ENCODE measurements around the gene LINGO3. TPM values are rescaled to one million over a fixed set of nuclear protein-coding genes. Genes with fewer than 3 reads are reported as not detected.

LINGO3 gene
- total and polyA plus RNA-seq, 10 of the 15 experiments (the other 5 are each of a cell fraction or from before 2014, with no cell fraction given), result 0.09 to 2.0 (median 0.40) TPM; not detected in 5

- TF ChIP-seq RELB (IDR thresholded peaks at IDR 0.05; ENCODE audit: low read depth) (no peak), MTA3 (IDR thresholded peaks at IDR 0.05; ENCODE audit: borderline replicate concordance, low read length) (no peak), TCF7 (IDR thresholded peaks at IDR 0.05; ENCODE audit: borderline replicate concordance) (no peak), ZBTB33 (IDR thresholded peaks at IDR 0.05) (no peak), PBX3 (IDR thresholded peaks at IDR 0.05; ENCODE audit: insufficient replicate concordance, low read depth, low read length) (peak; percentile 30), PRDM15 (CRISPR knock-in tag; IDR thresholded peaks at IDR 0.05) (no peak), SREBF2 (IDR thresholded peaks at IDR 0.05; ENCODE audit: low read length) (no peak), CHD2 (IDR thresholded peaks at IDR 0.05; ENCODE audit: borderline replicate concordance, low read depth, low read length) (peak; percentile 86), ELK1 (IDR thresholded peaks at IDR 0.05; ENCODE audit: low read depth, low read length) (no peak), MYB (IDR thresholded peaks at IDR 0.05; ENCODE audit: borderline replicate concordance, low read depth, low read length) (no peak), GABPA (IDR thresholded peaks at IDR 0.05; ENCODE audit: low read depth) (no peak), ETV6 (conservative IDR thresholded peaks at IDR 0.05 in 1 of 2, IDR thresholded peaks at IDR 0.05 in 1 of 2; ENCODE audit: borderline replicate concordance in 1 of 2, low read depth in 1 of 2) (no peak), SRF (IDR thresholded peaks at IDR 0.05; ENCODE audit: low read depth in 2 of 2, low read length in 2 of 2) (0 out of 4 replicates have a peak, but pooled peaks of 1 of the 2 experiments have one; percentile 19), MYC (IDR thresholded peaks at IDR 0.05; ENCODE audit: insufficient read depth, insufficient read length, insufficient replicate concordance, low read length, severe bottlenecking) (no peak), SUZ12 (IDR thresholded peaks at IDR 0.05; ENCODE audit: unreplicated experiment) (no peak), PAX5 (IDR thresholded peaks at IDR 0.05; ENCODE audit: borderline replicate concordance, low read depth, low read length) (no peak)
Observed at GRCh38 chr19:2269244-2270156, 38.5 kb downstream of the LINGO3 start (continued).

Data from GM12878 (cell line).